ENCODE data around the gene C1orf226.

C1orf226 gene

DNA sequence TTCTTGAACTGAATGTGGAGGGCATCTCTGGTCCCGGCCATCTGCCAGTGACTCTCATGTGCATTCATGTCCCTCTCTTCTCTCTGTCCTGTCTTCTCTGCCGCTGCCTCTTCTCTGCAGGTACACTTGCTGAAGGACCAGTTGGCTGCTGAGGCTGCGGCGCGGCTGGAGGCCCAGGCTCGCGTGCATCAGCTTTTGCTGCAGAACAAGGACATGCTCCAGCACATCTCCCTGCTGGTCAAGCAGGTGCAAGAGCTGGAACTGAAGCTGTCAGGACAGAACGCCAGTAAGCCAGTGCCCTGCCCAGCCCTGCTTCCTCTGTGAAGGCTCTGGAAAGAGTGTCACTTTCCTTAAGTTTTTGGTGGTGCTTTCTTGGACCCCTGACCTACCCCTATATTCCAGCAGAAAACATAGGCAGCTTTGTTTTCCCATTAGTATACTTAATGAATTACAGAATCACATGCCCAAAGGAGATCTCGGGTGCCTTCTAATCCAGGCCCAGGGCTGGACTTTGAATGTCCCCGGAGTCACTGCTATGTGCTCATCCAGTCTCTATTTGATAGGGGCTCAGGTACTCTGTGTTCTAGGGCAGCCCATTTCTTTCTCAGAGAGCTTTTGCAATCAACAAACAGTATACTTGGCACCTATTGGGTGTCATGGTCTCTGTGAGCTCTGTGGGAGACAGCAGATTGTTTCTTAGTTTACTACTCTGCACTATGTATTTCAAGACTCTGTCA is 16.1 kb upstream of the C1orf226 start:
- DNase-seq (ENCODE audit: low read depth, low spot score): no peak

DNA sequence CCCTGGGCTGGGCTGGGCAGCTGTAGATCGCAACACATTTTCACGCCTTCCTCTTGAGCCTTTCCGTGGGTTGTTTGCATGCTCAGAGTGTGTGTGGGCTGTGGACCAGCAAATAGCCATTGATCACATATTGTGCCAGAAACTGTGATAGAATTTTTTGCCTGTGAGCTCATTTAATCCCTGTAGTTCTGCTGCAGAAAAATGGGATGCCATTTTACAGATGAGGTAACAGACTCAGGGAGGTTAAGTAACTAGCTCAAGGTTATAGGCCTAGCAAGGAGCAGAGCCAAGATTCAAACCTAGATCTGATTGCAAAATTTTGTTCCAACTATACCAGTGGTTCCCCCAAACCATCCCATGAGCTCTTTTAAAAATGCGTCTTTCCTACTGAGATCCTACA is 15.4 kb upstream of the C1orf226 start:
- DNase-seq (ENCODE audit: low read depth, low spot score): no peak

DNA sequence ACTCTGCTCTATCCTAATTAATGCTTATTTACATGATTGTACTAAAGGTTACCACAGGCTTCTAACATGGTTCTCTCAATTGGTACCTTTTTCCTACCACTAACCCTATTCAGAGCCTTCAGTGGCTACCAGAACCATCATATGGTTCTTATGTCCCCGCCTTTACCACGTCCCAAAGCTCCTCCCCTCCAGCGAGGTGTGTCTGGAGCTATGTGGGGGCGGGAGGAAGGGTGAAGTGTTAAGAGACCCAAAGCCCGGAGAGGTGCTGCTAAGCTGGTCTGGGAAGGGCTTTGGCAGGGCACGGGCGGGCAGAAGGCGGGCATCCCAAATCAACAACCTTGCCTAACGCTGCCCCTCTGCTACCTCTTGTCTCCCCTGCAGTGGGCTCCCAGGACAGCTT is 14.9 kb upstream of the C1orf226 start:
- no peak for DNase-seq (ENCODE audit: low read depth, low spot score)

DNA sequence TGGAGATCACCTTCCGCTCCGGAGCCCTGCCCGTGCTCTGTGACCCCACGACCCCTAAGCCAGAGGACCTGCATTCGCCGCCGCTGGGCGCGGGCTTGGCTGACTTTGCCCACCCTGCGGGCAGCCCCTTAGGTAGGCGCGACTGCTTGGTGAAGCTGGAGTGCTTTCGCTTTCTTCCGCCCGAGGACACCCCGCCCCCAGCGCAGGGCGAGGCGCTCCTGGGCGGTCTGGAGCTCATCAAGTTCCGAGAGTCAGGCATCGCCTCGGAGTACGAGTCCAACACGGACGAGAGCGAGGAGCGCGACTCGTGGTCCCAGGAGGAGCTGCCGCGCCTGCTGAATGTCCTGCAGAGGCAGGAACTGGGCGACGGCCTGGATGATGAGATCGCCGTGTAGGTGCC is 14.5 kb upstream of the C1orf226 start:
- DNase-seq (ENCODE audit: low read depth, low spot score): no peak

DNA sequence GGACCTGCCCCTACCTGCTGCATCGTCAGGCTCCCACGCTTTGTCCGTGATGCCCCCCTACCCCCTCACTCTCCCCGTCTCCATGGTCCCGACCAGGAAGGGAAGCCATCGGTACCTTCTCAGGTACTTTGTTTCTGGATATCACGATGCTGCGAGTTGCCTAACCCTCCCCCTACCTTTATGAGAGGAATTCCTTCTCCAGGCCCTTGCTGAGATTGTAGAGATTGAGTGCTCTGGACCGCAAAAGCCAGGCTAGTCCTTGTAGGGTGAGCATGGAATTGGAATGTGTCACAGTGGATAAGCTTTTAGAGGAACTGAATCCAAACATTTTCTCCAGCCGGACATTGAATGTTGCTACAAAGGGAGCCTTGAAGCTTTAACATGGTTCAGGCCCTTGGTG is 13.8 kb upstream of the C1orf226 start:
- DNase-seq (ENCODE audit: low read depth, low spot score): no peak

DNA sequence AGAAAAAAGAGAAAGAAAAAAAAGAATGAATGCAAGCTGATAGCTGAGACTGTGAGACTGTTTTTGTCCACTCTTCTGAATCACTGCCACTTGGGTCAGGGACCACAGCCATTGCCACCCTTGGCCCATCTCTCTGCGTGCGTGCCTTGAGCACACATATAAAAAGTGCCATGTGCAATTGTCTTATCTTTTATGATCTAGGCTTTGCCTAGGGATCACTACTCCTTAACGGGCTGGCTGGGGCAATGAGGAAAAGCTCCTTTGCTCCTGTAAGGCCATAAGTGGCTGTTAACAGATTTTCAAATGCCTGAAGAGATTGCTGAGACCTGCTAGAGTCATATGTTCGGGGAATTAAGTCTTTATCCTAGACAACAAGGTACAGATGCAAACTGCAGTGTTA is 13.1 kb upstream of the C1orf226 start:
- no peak for DNase-seq (ENCODE audit: low read depth, low spot score)

DNA sequence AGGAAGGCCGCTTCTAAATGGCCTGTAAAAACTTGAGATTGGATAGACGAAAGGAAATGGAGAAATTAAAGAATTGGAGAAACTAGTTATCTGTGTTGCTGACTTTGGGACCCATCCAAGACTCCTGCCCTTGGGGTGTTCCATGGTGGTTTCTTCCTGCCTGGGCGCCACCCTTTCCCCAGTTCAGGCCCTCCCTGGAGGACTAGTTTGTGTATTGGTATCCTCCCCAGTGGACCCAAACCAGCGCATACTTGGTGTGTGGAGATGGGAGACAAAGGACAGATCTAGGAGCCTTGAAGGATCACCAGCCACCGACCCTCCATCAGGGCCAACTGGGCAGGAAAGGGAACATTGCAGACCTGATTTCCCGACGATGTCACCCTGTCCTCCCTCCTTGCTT is 12.0 kb upstream of the C1orf226 start:
- DNase-seq (ENCODE audit: low read depth, low spot score): no peak

DNA sequence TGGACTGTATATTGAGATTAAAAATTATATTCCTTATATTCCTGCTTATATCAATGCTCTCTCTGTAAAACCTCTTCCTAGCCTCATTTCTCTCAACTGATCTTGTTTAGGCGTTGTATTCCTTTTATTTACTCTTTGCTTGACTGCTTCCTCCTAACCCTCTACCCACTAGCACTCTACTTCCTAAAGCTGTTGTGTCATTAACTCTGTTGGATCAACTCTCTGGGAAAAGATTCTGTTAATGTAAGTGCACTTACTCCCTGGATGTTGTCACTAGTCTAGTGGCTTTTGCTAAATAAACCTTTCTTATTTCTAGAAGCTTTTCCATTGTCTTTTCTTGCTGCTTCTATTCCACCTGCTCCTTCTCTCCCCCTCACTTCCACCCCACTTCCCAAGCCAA is 11.4 kb upstream of the C1orf226 start:
- DNase-seq (ENCODE audit: low read depth, low spot score): no peak

DNA sequence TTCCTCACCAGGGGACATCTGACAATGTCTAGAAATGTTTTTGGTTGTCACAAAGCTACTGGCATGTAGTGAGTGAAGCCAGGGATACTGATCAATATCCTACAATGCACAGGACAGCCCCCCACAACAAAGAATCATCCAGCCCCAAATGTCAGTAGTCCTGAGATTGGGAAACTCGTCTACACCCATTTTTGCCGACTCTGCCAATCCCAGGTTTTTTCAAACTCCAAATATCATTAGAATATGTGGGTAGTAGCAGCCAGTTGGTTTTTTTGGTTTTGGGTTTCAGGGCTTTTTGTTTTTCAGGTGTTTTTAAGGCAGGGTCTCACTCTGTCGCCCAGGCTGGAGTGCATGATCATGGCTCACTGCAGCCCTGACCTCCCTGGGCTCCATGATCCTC is 10.8 kb upstream of the C1orf226 start:
- no peak for DNase-seq (ENCODE audit: low read depth, low spot score)

DNA sequence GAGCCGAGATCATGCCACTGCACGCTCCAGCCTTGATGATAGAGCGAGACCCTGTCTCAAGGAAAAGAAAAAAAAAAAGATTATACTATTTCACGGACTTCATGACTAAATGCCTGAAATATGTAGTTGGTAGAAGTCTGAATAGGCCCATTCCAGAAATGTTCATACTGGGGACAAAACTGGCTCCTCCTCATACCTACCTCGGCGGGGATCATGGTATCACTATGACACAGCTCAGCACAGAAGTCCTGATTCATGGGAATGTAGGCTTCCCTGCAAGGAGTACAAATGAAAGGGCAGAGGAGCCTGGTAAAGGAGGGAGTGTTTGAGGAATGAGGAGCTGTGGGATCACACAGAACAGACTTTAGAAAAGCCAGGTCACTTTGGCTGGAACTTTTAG is 9.9 kb upstream of the C1orf226 start:
- DNase-seq (ENCODE audit: low read depth, low spot score): no peak

DNA sequence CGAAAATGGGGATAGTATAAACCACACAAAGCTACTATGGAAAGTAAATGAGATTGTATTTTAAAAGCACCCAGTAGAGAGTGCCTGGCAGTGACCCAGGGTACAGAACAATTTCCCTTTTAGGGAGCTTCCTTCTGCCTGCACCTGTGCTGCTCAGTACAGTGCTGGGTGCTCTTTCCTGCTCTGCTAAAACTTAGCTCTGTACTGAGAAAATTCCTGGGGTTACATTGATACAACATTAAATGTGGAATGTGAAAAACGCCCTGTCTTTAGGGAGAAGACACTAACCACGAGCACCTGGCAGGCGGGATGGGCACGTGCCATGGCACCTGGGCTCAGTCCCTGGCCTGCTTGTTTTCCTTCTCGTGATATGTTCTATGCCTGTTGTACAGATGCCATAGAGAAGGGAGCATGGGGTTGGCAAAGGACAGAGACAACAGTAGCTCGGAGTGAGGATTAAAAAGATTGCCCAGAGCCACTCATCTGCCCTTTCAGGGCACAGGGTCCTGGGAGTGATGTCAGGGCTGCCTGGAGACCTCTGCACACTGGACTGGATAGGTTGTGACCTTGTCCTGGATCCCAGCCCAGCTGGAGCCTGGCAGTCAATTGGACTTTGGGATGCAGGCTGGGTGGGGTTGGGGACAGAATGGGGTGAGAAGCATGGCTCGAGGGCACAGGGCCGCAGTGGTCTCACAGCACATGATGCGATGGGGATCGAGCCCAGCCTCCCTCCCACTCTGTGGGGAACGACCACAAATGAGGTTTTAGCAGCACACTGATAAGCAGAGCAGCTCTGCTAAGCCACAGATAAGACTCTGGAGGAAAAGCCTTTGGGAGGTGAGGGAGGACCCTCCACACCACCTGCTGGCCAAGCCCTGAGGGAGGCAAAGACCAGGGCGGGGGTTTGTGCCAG is 9.1 kb upstream of the C1orf226 start:
- DNase-seq (ENCODE audit: low read depth, low spot score): no peak

DNA sequence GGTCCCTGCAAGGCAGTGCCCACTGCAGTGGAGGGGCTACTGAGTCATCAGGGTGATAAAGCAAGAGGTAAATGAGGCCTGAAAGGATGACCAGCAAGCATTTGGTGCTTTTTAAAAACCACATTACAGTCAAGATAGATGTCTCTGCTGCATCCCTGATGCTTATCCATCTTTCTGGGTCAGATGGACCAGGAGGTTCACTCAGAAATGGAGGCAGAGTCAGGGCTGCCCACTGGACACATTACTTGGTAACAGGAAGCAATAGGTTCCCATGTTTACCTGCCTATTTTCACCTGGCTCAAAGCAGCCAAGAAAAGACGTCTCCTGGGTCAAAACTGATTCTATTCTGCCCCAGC is 8.5 kb upstream of the C1orf226 start:
- no peak for DNase-seq (ENCODE audit: low read depth, low spot score)

DNA sequence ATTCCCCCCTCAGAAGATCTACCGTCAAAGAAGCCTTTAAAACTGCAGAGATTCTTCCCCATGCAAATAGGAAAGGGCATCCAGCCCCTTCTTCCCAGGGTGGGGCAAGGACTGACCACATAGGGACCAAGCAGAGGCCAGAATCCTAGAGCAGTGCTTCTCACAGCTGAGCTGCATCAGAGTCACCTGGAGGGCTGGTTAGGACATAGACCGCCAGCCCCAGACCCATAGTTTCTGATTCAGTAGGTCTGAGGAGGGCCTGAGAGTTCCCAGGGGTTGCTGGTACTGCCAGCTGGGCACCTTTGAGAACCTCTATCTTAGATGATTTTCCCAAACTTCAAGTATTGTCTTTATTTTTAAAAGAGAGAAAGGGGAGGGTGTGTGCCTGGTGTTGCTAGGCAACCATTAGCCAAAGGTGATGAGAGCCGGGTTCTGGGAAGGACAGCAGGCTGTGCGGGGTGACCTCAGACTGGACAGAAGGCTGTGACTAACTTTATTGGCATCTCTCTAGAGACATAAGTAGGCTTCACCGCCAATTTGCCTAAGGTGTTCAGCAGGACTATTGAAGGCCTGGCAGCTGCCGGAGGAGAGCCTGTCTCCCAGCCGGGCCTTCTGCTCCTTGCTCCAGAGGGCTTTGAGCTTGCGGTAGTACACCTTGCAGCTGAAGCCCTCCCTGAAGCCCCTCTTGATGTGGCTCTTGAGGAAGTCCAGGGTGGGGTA is 7.8 kb upstream of the C1orf226 start:
- no peak for DNase-seq (ENCODE audit: low read depth, low spot score)

DNA sequence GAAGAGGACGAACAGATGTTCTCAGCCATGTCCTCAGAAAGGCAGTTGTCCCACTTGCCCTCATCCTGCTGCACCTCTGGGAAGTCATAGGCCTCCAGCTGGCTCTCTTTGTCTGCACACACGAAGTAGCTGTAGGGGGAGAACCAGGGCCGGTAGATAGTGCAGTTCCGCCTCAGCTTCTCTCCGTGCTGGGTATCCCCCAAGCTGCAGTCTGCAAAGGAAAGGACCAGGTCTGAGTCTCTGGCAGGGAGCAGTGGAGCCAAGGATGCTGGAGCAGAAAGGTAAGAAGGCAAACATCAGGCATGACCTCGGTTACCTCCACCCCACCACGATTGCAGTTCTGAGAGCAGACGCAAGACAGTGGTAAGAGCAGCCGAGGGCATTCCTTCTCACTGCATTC is 7.1 kb upstream of the C1orf226 start:
- no peak for DNase-seq (ENCODE audit: low read depth, low spot score)

DNA sequence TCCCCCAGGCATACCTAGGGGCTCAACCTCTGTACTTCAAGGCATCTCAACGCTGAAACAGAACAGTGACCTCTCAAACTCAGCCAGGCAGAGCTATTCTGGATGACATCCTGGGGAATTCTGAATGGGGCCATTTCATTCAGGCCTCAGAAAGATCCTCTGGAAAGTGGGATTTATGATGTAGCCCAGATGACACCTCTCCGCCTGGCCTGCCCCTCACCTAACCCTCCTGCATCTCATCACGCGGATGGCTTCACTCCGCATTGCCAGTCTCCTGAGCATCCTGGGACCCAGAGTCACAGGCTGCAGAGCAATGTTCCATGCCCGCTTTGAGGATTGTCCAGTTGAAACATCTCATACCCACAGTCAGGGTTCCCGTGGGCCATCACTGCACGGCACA is 6.1 kb upstream of the C1orf226 start:
- no peak for DNase-seq (ENCODE audit: low read depth, low spot score)

DNA sequence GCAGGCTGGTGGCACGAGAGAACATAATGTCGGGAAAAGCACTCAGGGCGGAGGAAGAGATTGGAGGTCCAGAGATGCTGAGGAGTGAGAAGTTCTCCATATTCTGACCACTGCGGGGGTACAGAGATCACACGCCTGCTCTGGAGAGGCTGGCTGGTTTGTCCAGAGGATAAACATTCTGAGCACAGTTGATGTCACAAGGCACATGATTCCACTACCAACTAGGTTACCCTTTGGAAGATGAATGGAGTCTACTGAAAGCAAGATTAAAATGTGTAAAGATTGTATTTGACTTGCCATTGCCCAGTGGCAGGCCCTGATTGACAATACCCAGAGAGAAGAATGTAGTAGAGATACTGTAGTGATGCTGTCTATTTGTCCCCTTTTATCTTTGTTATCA is 4.8 kb upstream of the C1orf226 start, which contains the start of gene SPATA46:
Gene SPATA46, minus strand, starts transcription at position 164 of the 400 bp plus-strand sequence. Its CDS starts 64 bp downstream, at position 100.
- DNase-seq (ENCODE audit: low read depth, low spot score): no peak

DNA sequence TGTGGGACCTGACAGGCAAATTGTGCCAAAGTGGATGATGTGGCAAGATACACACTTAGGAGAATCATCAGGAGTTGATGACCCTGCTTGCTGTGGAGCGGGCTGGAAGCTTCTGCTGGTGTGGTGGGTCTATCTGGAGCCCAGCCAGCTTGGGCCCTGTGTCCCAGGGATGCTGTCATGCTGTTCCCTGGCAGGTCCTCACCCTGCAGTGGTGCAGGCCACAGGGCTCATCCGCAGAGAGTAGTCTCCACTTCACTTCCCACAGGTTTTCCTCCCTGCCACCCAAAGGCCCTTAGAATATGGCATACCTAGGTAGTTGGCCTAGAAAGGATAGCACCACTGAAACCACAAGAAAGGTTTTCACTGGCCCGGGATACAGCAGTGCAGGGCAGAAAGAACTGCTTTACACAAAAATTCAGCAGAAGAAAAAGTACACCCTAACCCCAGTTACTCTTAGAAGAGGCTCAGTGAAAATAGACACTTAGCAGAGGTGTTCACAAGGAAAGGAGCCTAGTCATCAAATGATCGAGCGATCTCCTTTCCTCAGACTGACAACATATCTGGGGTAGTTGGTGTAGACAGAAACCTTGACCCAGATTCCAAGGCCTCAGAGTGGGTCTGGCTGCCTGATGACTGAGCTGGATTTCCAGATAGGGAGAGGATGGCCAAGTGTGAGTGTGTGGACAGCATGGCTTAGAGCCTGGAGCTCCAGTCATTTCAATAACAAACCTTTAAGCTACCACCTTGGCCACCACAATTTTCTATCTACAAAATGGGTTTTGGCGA is 1.3 kb upstream of the C1orf226 start:
- no peak for DNase-seq (ENCODE audit: low read depth, low spot score)

DNA sequence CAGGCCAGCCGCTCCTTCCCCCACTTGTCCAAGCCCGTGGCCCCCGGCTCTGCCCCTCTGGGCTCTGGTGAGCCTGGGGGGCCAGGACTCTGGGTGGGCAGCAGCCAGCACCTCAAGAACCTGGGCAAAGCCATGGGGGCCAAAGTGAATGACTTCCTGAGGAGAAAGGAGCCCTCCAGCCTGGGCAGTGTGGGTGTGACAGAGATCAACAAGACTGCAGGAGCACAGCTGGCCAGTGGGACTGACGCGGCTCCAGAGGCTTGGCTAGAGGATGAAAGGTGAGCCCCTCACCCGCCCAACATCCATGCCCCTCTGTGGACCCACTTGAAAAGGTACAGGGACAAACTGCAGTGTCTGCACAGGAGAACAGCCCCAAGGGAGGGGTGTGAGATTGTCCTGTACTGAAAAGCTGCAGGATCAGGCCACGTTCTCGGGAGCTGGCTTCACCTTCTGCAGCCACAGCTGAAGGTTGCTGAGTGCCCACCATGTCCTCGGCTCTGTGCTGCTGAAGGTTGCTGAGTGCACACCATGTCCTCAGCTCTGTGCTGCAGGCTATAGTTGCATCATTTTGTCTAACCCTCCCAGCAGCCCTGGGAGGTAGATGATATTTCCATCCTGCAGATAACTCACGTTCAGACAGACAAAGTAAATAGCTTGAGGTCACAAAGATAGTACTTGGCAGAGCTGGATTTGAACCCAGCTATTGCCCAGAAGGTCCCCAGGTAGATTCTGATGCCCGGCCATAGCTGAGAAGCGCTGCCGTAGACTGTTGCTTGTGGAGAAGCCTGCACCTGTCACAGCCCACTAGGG is 618 bp downstream of the C1orf226 start:
- DNase-seq (ENCODE audit: low read depth, low spot score): no peak

DNA sequence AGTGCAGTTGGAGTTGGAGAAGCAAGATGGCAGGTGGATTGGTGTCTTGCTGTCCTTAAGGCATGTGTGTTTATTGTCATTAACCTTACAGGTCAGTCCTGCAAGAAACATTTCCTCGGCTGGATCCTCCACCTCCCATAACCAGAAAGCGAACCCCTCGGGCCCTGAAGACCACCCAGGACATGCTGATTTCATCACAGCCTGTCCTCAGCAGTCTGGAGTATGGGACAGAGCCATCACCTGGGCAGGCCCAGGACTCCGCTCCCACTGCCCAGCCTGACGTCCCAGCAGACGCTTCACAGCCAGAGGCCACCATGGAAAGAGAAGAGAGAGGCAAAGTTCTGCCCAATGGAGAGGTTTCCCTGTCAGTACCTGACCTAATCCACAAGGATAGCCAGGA is 1.6 kb downstream of the C1orf226 start:
- DNase-seq (ENCODE audit: low read depth, low spot score): no peak

DNA sequence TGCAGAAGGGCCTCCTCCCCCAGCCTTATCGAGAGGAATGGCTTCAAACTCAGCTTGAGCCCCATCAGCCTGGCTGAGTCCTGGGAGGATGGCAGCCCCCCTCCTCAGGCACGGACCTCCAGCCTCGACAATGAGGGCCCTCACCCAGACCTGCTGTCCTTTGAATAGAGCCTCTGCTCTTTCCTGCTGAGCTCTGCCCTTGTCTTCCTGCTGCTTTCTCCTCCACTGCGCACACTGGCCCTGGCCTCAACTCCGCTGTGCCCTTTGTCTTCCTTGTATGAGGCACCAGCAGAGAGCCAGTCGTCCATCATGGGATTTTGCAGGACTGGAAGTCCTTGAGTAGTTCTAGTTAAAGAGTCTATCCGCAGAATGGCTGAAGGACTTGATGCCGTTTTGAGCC is 2.0 kb downstream of the C1orf226 start:
- DNase-seq (ENCODE audit: low read depth, low spot score): no peak

DNA sequence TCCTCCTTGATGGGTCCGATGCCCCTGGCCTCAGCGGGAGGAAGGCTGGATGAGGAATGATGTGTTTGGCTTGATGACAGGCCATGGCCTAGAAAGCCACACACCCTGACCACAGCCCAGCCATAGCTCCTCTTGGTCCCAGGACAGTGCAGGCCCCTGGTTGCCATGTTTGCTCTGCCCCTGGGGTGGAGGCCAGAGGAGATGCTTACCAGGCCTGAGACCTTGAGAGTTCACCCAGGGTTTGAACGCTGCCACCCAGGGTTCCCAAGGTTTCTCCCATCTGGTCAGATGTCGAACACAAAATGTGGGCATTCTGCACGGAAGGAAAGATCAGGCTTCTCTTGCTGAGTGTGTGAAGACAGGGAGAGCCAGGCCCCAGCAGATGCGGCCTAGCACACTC is 2.6 kb downstream of the C1orf226 start:
- DNase-seq (ENCODE audit: low read depth, low spot score): no peak
